Measurements from ENCODE around the gene ARID5B. TPM values are rescaled to one million over a fixed set of nuclear protein-coding genes. Genes with fewer than 3 reads are reported as not detected.

Gene ARID5B
- total and polyA plus RNA-seq, 2 experiments from 2014 or later, result 1.3 to 1.6 TPM

DNA sequence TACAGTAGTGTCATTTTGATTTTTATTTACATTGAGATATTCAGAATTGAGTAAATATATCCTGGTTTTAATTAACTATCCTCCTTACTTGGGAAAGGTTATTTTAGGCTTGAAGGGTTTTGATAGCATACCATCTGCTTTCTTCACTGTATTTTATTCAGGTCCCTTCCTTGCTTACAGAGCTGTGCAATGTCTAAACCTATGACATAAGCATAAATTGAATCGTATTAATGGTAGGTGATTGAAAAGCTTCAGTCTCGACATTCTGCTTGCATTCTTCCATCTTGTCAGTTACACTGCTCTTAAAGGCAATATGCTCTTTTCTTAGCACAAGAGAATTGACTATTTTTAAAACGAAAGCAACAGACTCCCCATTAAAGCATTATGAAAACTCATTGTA, 102.5 kb downstream of the ARID5B start:
- no peaks in the 10 kb centered on the region for H3K36me3 Mint-ChIP-seq (ENCODE audit: low read depth)
- no peak overlapping the region for H2AFZ ChIP-seq
- no peaks in the 10 kb centered on the region; the same call in 1 of the 2 replicates for H3K9me2 ChIP-seq (ENCODE audit: insufficient read depth)
- H3F3A ChIP-seq (replicated peaks; ENCODE audit: low read depth), result no peaks in the 10 kb centered on the region
- no peak overlapping the region for H3K27ac Mint-ChIP-seq
- H3K4me2 ChIP-seq, result no peak overlapping the region
- peaks cover 4% of the 10 kb centered on the region for H3K27me3 Mint-ChIP-seq (ENCODE audit: insufficient read depth, low read depth, poor library complexity)
- no peak overlapping the region for H3K27ac ChIP-seq (ENCODE audit: low read depth)
- no peaks in the 10 kb centered on the region for H4K20me1 ChIP-seq (replicated peaks; ENCODE audit: insufficient read depth)
- TF ChIP-seq STAT1 (IDR thresholded peaks at IDR 0.05; ENCODE audit: unreplicated experiment), result no peak
- no peak for TF ChIP-seq EZH2phosphoT487 (IDR thresholded peaks at IDR 0.05; ENCODE audit: unreplicated experiment)
- TF ChIP-seq NANOG (IDR thresholded peaks at IDR 0.05; ENCODE audit: borderline replicate concordance), result no peak
- no peak for TF ChIP-seq EZH2 (IDR thresholded peaks at IDR 0.05; ENCODE audit: low read depth, unreplicated experiment)
- no peak for TF ChIP-seq ZNF114 (CRISPR knock-in tag; IDR thresholded peaks at IDR 0.05)
- TF ChIP-seq CREB1 (CRISPR knock-in tag; IDR thresholded peaks at IDR 0.05; ENCODE audit: low read depth), result no peak
- TF ChIP-seq, protein P1, sequence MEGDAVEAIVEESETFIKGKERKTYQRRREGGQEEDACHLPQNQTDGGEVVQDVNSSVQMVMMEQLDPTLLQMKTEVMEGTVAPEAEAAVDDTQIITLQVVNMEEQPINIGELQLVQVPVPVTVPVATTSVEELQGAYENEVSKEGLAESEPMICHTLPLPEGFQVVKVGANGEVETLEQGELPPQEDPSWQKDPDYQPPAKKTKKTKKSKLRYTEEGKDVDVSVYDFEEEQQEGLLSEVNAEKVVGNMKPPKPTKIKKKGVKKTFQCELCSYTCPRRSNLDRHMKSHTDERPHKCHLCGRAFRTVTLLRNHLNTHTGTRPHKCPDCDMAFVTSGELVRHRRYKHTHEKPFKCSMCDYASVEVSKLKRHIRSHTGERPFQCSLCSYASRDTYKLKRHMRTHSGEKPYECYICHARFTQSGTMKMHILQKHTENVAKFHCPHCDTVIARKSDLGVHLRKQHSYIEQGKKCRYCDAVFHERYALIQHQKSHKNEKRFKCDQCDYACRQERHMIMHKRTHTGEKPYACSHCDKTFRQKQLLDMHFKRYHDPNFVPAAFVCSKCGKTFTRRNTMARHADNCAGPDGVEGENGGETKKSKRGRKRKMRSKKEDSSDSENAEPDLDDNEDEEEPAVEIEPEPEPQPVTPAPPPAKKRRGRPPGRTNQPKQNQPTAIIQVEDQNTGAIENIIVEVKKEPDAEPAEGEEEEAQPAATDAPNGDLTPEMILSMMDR (conservative IDR thresholded peaks at IDR 0.05; ENCODE audit: low read depth in 2 of 2), result no peak
- TF ChIP-seq ZNF331 (CRISPR knock-in tag; IDR thresholded peaks at IDR 0.05; ENCODE audit: low read depth), result no peak
- TF ChIP-seq, protein P2, sequence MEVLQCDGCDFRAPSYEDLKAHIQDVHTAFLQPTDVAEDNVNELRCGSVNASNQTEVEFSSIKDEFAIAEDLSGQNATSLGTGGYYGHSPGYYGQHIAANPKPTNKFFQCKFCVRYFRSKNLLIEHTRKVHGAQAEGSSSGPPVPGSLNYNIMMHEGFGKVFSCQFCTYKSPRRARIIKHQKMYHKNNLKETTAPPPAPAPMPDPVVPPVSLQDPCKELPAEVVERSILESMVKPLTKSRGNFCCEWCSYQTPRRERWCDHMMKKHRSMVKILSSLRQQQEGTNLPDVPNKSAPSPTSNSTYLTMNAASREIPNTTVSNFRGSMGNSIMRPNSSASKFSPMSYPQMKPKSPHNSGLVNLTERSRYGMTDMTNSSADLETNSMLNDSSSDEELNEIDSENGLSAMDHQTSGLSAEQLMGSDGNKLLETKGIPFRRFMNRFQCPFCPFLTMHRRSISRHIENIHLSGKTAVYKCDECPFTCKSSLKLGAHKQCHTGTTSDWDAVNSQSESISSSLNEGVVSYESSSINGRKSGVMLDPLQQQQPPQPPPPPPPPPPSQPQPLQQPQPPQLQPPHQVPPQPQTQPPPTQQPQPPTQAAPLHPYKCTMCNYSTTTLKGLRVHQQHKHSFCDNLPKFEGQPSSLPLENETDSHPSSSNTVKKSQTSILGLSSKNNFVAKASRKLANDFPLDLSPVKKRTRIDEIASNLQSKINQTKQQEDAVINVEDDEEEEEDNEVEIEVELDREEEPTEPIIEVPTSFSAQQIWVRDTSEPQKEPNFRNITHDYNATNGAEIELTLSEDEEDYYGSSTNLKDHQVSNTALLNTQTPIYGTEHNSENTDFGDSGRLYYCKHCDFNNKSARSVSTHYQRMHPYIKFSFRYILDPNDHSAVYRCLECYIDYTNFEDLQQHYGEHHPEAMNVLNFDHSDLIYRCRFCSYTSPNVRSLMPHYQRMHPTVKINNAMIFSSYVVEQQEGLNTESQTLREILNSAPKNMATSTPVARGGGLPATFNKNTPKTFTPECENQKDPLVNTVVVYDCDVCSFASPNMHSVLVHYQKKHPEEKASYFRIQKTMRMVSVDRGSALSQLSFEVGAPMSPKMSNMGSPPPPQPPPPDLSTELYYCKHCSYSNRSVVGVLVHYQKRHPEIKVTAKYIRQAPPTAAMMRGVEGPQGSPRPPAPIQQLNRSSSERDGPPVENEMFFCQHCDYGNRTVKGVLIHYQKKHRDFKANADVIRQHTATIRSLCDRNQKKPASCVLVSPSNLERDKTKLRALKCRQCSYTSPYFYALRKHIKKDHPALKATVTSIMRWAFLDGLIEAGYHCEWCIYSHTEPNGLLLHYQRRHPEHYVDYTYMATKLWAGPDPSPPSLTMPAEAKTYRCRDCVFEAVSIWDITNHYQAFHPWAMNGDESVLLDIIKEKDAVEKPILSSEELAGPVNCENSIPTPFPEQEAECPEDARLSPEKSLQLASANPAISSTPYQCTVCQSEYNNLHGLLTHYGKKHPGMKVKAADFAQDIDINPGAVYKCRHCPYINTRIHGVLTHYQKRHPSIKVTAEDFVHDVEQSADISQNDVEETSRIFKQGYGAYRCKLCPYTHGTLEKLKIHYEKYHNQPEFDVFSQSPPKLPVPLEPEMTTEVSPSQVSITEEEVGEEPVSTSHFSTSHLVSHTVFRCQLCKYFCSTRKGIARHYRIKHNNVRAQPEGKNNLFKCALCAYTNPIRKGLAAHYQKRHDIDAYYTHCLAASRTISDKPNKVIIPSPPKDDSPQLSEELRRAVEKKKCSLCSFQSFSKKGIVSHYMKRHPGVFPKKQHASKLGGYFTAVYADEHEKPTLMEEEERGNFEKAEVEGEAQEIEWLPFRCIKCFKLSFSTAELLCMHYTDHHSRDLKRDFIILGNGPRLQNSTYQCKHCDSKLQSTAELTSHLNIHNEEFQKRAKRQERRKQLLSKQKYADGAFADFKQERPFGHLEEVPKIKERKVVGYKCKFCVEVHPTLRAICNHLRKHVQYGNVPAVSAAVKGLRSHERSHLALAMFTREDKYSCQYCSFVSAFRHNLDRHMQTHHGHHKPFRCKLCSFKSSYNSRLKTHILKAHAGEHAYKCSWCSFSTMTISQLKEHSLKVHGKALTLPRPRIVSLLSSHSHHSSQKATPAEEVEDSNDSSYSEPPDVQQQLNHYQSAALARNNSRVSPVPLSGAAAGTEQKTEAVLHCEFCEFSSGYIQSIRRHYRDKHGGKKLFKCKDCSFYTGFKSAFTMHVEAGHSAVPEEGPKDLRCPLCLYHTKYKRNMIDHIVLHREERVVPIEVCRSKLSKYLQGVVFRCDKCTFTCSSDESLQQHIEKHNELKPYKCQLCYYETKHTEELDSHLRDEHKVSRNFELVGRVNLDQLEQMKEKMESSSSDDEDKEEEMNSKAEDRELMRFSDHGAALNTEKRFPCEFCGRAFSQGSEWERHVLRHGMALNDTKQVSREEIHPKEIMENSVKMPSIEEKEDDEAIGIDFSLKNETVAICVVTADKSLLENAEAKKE (CRISPR knock-in tag; IDR thresholded peaks at IDR 0.05), result no peak
- TF ChIP-seq POLR2AphosphoS5 (IDR thresholded peaks at IDR 0.05; ENCODE audit: low read depth), result no peak
- TF ChIP-seq JUNB (IDR thresholded peaks at IDR 0.05; ENCODE audit: unreplicated experiment), result no peak
- TF ChIP-seq, protein P3, sequence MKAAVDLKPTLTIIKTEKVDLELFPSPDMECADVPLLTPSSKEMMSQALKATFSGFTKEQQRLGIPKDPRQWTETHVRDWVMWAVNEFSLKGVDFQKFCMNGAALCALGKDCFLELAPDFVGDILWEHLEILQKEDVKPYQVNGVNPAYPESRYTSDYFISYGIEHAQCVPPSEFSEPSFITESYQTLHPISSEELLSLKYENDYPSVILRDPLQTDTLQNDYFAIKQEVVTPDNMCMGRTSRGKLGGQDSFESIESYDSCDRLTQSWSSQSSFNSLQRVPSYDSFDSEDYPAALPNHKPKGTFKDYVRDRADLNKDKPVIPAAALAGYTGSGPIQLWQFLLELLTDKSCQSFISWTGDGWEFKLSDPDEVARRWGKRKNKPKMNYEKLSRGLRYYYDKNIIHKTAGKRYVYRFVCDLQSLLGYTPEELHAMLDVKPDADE (IDR thresholded peaks at IDR 0.05), result no peak
- TF ChIP-seq, protein P4, sequence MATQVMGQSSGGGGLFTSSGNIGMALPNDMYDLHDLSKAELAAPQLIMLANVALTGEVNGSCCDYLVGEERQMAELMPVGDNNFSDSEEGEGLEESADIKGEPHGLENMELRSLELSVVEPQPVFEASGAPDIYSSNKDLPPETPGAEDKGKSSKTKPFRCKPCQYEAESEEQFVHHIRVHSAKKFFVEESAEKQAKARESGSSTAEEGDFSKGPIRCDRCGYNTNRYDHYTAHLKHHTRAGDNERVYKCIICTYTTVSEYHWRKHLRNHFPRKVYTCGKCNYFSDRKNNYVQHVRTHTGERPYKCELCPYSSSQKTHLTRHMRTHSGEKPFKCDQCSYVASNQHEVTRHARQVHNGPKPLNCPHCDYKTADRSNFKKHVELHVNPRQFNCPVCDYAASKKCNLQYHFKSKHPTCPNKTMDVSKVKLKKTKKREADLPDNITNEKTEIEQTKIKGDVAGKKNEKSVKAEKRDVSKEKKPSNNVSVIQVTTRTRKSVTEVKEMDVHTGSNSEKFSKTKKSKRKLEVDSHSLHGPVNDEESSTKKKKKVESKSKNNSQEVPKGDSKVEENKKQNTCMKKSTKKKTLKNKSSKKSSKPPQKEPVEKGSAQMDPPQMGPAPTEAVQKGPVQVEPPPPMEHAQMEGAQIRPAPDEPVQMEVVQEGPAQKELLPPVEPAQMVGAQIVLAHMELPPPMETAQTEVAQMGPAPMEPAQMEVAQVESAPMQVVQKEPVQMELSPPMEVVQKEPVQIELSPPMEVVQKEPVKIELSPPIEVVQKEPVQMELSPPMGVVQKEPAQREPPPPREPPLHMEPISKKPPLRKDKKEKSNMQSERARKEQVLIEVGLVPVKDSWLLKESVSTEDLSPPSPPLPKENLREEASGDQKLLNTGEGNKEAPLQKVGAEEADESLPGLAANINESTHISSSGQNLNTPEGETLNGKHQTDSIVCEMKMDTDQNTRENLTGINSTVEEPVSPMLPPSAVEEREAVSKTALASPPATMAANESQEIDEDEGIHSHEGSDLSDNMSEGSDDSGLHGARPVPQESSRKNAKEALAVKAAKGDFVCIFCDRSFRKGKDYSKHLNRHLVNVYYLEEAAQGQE (IDR thresholded peaks at IDR 0.05; ENCODE audit: unreplicated experiment), result no peak
- H3K9me3 Mint-ChIP-seq, result no peaks in the 10 kb centered on the region
- ATAC-seq (no peak), DNase-seq (ENCODE audit: low spot score) (no peak)
- H3K4me3 Mint-ChIP-seq, result no peak overlapping the region
- no peaks in the 10 kb centered on the region for H3K79me2 ChIP-seq (replicated peaks; ENCODE audit: insufficient read depth)
- H3K36me3 ChIP-seq (ENCODE audit: insufficient read depth), result no peaks in the 10 kb centered on the region
- H3K4me3 ChIP-seq, result no peak overlapping the region
- H3K27me3 ChIP-seq (ENCODE audit: insufficient read depth), result no peaks in the 10 kb centered on the region
- no peaks in the 10 kb centered on the region for H3K4me1 Mint-ChIP-seq
- no peaks in the 10 kb centered on the region for H3K4me1 ChIP-seq (ENCODE audit: insufficient read depth)

Measured in GM23338 (cell line).